WTC11 (cell line): ENCODE data around the gene SNRPA1. TPM values are rescaled to one million over a fixed set of nuclear protein-coding genes. Genes with fewer than 3 reads are reported as not detected.
A peak's percentile ranks its signal among the peaks of the same experiment; 100 is the strongest.

Experiments
- ATAC-seq: fragments of 200-7000 bp; cut with Tn5 transposase; 2 replicates; pipeline ENCODE4 v1.10.0; 2021; ENCODE audit warnings: mild to moderate bottlenecking, moderate library complexity
- CTCF ChIA-PET: fragments of 300-600 bp; sonication (Branson Sonifier 250); formaldehyde crosslinking; loops from one replicate; lab custom pipeline; 2021; ENCODE audit warnings: antibody characterized with exemption; lab: Charles Lee
- POLR2A ChIA-PET: fragments of 350-600 bp; sonication (Branson Sonifier 250); formaldehyde crosslinking; loops from one replicate; lab custom pipeline; 2021; ENCODE audit warnings: antibody characterized with exemption; lab: Charles Lee
- DNase-seq: peaks from one replicate; pipeline ENCODE4 v3.0.0; 2021; ENCODE audit warnings: low spot score
- H3K27ac Mint-ChIP-seq: 2 replicates; pipeline ENCODE4 v1.8.0; 2021; ENCODE audit warnings: mixed read lengths
- H3K27me3 Mint-ChIP-seq: 2 replicates; pipeline ENCODE4 v1.8.0; 2021; ENCODE audit warnings: low read depth, mild to moderate bottlenecking, moderate library complexity, mixed read lengths
- H3K36me3 Mint-ChIP-seq: 2 replicates; pipeline ENCODE4 v1.8.0; 2021; ENCODE audit warnings: mixed read lengths
- H3K4me1 Mint-ChIP-seq: 2 replicates; pipeline ENCODE4 v1.8.0; 2022; ENCODE audit warnings: mixed read lengths
- H3K4me3 Mint-ChIP-seq: 2 replicates; pipeline ENCODE4 v1.8.0; 2021; ENCODE audit warnings: mild to moderate bottlenecking, moderate library complexity, mixed read lengths
- H3K9me3 Mint-ChIP-seq: 2 replicates; pipeline ENCODE4 v1.8.0; 2021; ENCODE audit warnings: mixed read lengths
- AR ChIP-seq: fragments of 250-450 bp; sonication (Bioruptor Pico); IDR thresholded peaks from 2 replicates; pipeline ENCODE4 v1.9.0; 2021; ENCODE audit warnings: mild to moderate bottlenecking
- CDX4 ChIP-seq: fragments of 250-450 bp; sonication (Bioruptor Pico); IDR thresholded peaks from 2 replicates; pipeline ENCODE4 v1.9.0; 2021; ENCODE audit warnings: moderate library complexity, mild to moderate bottlenecking, inconsistent platforms, borderline replicate concordance
- IRF1 ChIP-seq: sonication (generic); formaldehyde crosslinking; IDR thresholded peaks from 2 replicates; pipeline ENCODE4 v1.8.0; 2023; ENCODE audit warnings: missing genetic modification reagents
- total RNA-seq: library from RNA; stranded (reverse); gene quantifications from 3 replicates; pipeline ENCODE4 v1.2.3, GENCODE V29; 2021

Gene SNRPA1
- total RNA-seq, 1 experiment from 2014 or later: 170 TPM

GRCh38 chr15:101232677-101233076 is 62.4 kb downstream of the SNRPA1 start:
- Mint-ChIP-seq H3K27ac (no peak overlapping the region), H3K4me1 (peaks cover 35% of the 10 kb centered on the region), H3K9me3 (no peaks in the 10 kb centered on the region), H3K36me3 (peaks cover 52% of the 10 kb centered on the region), H3K4me3 (no peak overlapping the region), H3K27me3 (no peaks in the 10 kb centered on the region)
- ATAC-seq: peak; percentile 85
- DNase-seq: no peak
- ChIA-PET CTCF (no interaction called here), POLR2A (no interaction called here)
- no peak for TF ChIP-seq AR (CRISPR knock-in tag)
- no peak for TF ChIP-seq CDX4 (CRISPR knock-in tag)
- TF ChIP-seq IRF1 (CRISPR knock-in tag): no peak

Other genes with a start within 250 kb of the SNRPA1 start
- 56.3 to 59.1 TPM (median 57.4 TPM) in 3 replicates for gene CHSY1, start 43.2 kb downstream of the SNRPA1 start, total RNA-seq
- 38.2 to 43.8 TPM (median 39.3 TPM) in 3 replicates for gene SELENOS, start 17.8 kb downstream of the SNRPA1 start, total RNA-seq
- 2.9 to 3.8 TPM (median 3.8 TPM) in 3 replicates for gene PCSK6, start 194.5 kb upstream of the SNRPA1 start, total RNA-seq